Neural crest cell (in vitro differentiated cells): ENCODE data around the gene UEVLD. TPM values are rescaled to one million over a fixed set of nuclear protein-coding genes. Genes with fewer than 3 reads are reported as not detected.

ENCODE experiments used
- DNase-seq: peaks from one replicate; pipeline ENCODE4 v3.0.0; 2021; ENCODE audit warnings: low read depth, mixed read lengths, low spot score
- H3K27ac Mint-ChIP-seq: one replicate; pipeline ENCODE4 v1.8.0; 2021; ENCODE audit warnings: mild to moderate bottlenecking, mixed read lengths; ENCODE audit not compliant: unreplicated experiment
- H3K27me3 Mint-ChIP-seq: 2 replicates; pipeline ENCODE4 v1.8.0; 2021; ENCODE audit warnings: low read depth, mild to moderate bottlenecking, mixed read lengths
- H3K36me3 Mint-ChIP-seq: 2 replicates; pipeline ENCODE4 v1.8.0; 2021; ENCODE audit warnings: low read depth, mild to moderate bottlenecking, mixed read lengths
- H3K4me1 Mint-ChIP-seq: 2 replicates; pipeline ENCODE4 v1.8.0; 2021; ENCODE audit warnings: mixed read lengths
- H3K4me3 Mint-ChIP-seq: one replicate; pipeline ENCODE4 v1.8.0; 2021; ENCODE audit warnings: mild to moderate bottlenecking, mixed read lengths
- H3K9me3 Mint-ChIP-seq: 2 replicates; pipeline ENCODE4 v1.8.0; 2021; ENCODE audit warnings: mixed read lengths
- CTCF ChIP-seq: fragments of 200-600 bp; sonication (generic); conservative IDR thresholded peaks from 2 replicates; pipeline ENCODE4 v1.5.0; 2021; ENCODE audit warnings: antibody characterized with exemption, mild to moderate bottlenecking
- total RNA-seq: library from RNA; stranded (reverse); gene quantifications from 2 replicates; pipeline ENCODE4 v1.2.1, GENCODE V29; 2021

UEVLD gene
- total RNA-seq, 1 donor from 2014 or later: 10.2 TPM

GRCh38 chr11:18614667-18615066 lies 26.1 kb upstream of the UEVLD start:
- TF ChIP-seq CTCF: no peak
- Mint-ChIP-seq H3K27ac (no peak overlapping the region), H3K36me3 (peaks cover 10% of the 10 kb centered on the region), H3K4me1 (no peaks in the 10 kb centered on the region), H3K27me3 (no peaks in the 10 kb centered on the region), H3K9me3 (no peaks in the 10 kb centered on the region), H3K4me3 (no peak overlapping the region)
- no peak for DNase-seq

- Mint-ChIP-seq H3K27me3 (no peaks in the 10 kb centered on the region), H3K9me3 (no peaks in the 10 kb centered on the region), H3K27ac (no peak overlapping the region), H3K36me3 (peaks cover 10% of the 10 kb centered on the region), H3K4me1 (no peaks in the 10 kb centered on the region), H3K4me3 (no peak overlapping the region)
- TF ChIP-seq CTCF: no peak
- no peak for DNase-seq
Measured at GRCh38 chr11:18612394-18612793, 23.9 kb upstream of the UEVLD start.

- no peak for DNase-seq
- Mint-ChIP-seq H3K4me3 (no peak overlapping the region), H3K27ac (no peak overlapping the region), H3K4me1 (no peaks in the 10 kb centered on the region), H3K36me3 (peaks cover 10% of the 10 kb centered on the region), H3K9me3 (no peaks in the 10 kb centered on the region), H3K27me3 (no peaks in the 10 kb centered on the region)
- TF ChIP-seq CTCF: no peak
Measured at GRCh38 chr11:18611196-18611595, 22.7 kb upstream of the UEVLD start.

GRCh38 chr11:18608376-18608775 lies 19.8 kb upstream of the UEVLD start:
- no peak for DNase-seq
- Mint-ChIP-seq H3K4me3 (no peak overlapping the region), H3K9me3 (no peaks in the 10 kb centered on the region), H3K36me3 (peaks cover 3% of the 10 kb centered on the region), H3K27me3 (no peaks in the 10 kb centered on the region), H3K27ac (no peak overlapping the region), H3K4me1 (no peaks in the 10 kb centered on the region)
- no peak for TF ChIP-seq CTCF

GRCh38 chr11:18600915-18601569 lies 12.5 kb upstream of the UEVLD start:
- no peak overlapping the region for H3K4me3 Mint-ChIP-seq
- no peaks in the 10 kb centered on the region for H3K36me3 Mint-ChIP-seq
- DNase-seq: no peak
- H3K27ac Mint-ChIP-seq: no peak overlapping the region
- no peaks in the 10 kb centered on the region for H3K4me1 Mint-ChIP-seq
- no peaks in the 10 kb centered on the region for H3K9me3 Mint-ChIP-seq
- no peaks in the 10 kb centered on the region for H3K27me3 Mint-ChIP-seq
- TF ChIP-seq CTCF: no peak
